Stimulated activated naive CD8-positive, alpha-beta T cell treated with anti-CD3 and anti-CD28 coated beads, Interleukin-15, Interleukin-2, amounts not matched to agents 100 ng/mL and 50 ng/mL, for 24 hours (primary cell): ENCODE data around the gene DMRTB1.

Experiments
- H3K27ac Mint-ChIP-seq: one replicate; pipeline ENCODE4 v1.8.0; 2021; ENCODE audit warnings: mild to moderate bottlenecking, mixed read lengths
- H3K27me3 Mint-ChIP-seq: one replicate; pipeline ENCODE4 v1.8.0; 2021; ENCODE audit warnings: mixed read lengths
- H3K36me3 Mint-ChIP-seq: one replicate; pipeline ENCODE4 v1.8.0; 2021; ENCODE audit warnings: low read depth, mixed read lengths
- H3K4me1 Mint-ChIP-seq: one replicate; pipeline ENCODE4 v1.8.0; 2021; ENCODE audit warnings: low read depth, mixed read lengths
- H3K4me3 Mint-ChIP-seq: one replicate; pipeline ENCODE4 v1.8.0; 2021; ENCODE audit warnings: mild to moderate bottlenecking, mixed read lengths
- H3K9me3 Mint-ChIP-seq: one replicate; pipeline ENCODE4 v1.8.0; 2021; ENCODE audit warnings: mixed read lengths

Gene DMRTB1

DNA sequence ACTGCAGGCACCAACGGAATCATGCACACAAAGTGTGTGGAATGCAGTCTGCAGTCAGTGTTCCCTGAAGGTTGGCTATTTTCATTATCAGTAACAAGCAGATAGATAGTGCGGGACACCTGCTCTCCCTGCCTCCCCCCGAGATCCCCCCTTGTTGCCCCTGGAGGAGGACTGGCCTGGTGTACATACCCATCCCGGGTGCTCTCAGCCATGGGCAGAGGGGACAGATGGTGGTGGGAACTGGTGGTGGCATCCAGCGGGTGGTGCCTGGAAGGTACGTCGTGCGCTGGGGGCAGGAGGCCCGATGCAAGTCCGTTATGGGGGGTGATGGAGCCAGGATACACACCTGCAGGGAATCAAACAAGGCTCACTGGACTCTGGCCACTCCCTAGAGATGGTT, 55.2 kb downstream of the DMRTB1 start:
- no peak overlapping the region for H3K4me3 Mint-ChIP-seq
- H3K4me1 Mint-ChIP-seq, result no peaks in the 10 kb centered on the region
- H3K9me3 Mint-ChIP-seq, result no peaks in the 10 kb centered on the region
- H3K36me3 Mint-ChIP-seq, result no peaks in the 10 kb centered on the region
- no peak overlapping the region for H3K27ac Mint-ChIP-seq
- no peaks in the 10 kb centered on the region for H3K27me3 Mint-ChIP-seq

DNA sequence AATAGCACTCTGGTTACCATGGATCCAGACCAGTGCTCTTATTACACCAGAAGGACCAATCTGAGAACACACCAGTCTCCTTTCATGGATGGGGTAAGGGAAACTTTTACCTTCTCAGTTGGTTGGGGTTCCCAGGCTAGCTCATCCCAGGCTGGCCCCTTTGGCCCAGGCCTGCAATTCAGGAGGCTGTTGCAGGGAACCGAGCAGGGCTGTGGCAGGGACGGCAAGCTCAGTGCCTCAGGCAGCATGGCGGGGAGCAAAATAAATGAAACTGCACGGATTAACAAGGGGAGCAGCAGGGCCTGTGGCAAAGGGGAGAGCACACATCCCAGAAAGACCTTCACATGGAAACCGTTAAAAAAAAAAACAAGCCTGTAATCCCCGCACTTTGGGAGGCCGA, 57.0 kb downstream of the DMRTB1 start:
- H3K27me3 Mint-ChIP-seq, result no peaks in the 10 kb centered on the region
- H3K27ac Mint-ChIP-seq, result no peak overlapping the region
- no peaks in the 10 kb centered on the region for H3K4me1 Mint-ChIP-seq
- no peaks in the 10 kb centered on the region for H3K9me3 Mint-ChIP-seq
- no peak overlapping the region for H3K4me3 Mint-ChIP-seq
- no peaks in the 10 kb centered on the region for H3K36me3 Mint-ChIP-seq
